OCI-LY7 (cell line): ENCODE data around the gene SLC41A1. TPM values are rescaled to one million over a fixed set of nuclear protein-coding genes. Genes with fewer than 3 reads are reported as not detected.

ENCODE experiments used
- BruUV-seq: library from RNA; stranded (reverse); fragments of 400-500 nt; replicated peaks from 2 replicates; lab custom pipeline; 2021; lab: Mats Ljungman, UMichigan
- CTCF ChIA-PET: fragments of 300-600 bp; sonication (Branson Sonifier 250); formaldehyde crosslinking; loops from one replicate; lab custom pipeline; 2022; ENCODE audit warnings: antibody characterized with exemption; ENCODE audit not compliant: unreplicated experiment; lab: Charles Lee
- POLR2A ChIA-PET: fragments of 300-600 bp; sonication (Branson Sonifier 250); formaldehyde crosslinking; loops from one replicate; lab custom pipeline; 2022; ENCODE audit warnings: antibody characterized with exemption; lab: Charles Lee
- DNase-seq: peaks from one replicate; pipeline ENCODE4 v3.0.0-alpha.2; 2015; ENCODE audit warnings: low spot score
- H2AFZ ChIP-seq: fragments of 200-600 bp; sonication (generic), shearing (Covaris generic); 2 replicates; pipeline ENCODE4 v1.6.1; 2014; ENCODE audit warnings: mild to moderate bottlenecking, antibody characterized with exemption, low read length, moderate library complexity
- H3K27ac ChIP-seq: fragments of 200-600 bp; sonication (generic); 2 replicates; pipeline ENCODE4 v1.5.1; 2014; ENCODE audit warnings: mixed run types, low read depth, mild to moderate bottlenecking, moderate library complexity, low read length, inconsistent platforms; ENCODE audit not compliant: poor library complexity, severe bottlenecking
- H3K36me3 ChIP-seq: fragments of 200-600 bp; sonication (generic); 2 replicates; pipeline ENCODE4 v1.6.1; 2014; ENCODE audit warnings: mild to moderate bottlenecking, antibody characterized with exemption, low read length, moderate library complexity, mixed read lengths; ENCODE audit not compliant: insufficient read depth
- H3K4me1 ChIP-seq: fragments of 200-600 bp; sonication (generic); 2 replicates; pipeline ENCODE4 v1.5.1; 2014; ENCODE audit warnings: mild to moderate bottlenecking, low read length; ENCODE audit not compliant: insufficient read depth, poor library complexity, severe bottlenecking
- H3K4me2 ChIP-seq: fragments of 200-600 bp; sonication (generic); 2 replicates; pipeline ENCODE4 v1.6.1; 2014; ENCODE audit warnings: mild to moderate bottlenecking, low read length
- H3K4me3 ChIP-seq: fragments of 200-600 bp; sonication (generic); 2 replicates; pipeline ENCODE4 v1.5.1; 2014; ENCODE audit warnings: mild to moderate bottlenecking, low read depth, low read length; ENCODE audit not compliant: poor library complexity, severe bottlenecking
- H3K79me2 ChIP-seq: fragments of 200-600 bp; sonication (generic); 2 replicates; pipeline ENCODE4 v1.6.1; 2016; ENCODE audit warnings: low read depth, mild to moderate bottlenecking, low read length, moderate library complexity, mixed read lengths; ENCODE audit not compliant: insufficient read depth
- H3K9me2 ChIP-seq: fragments of 200-600 bp; sonication (generic); 2 replicates; pipeline ENCODE4 v1.6.1; 2016; ENCODE audit warnings: mild to moderate bottlenecking, low read length, mixed read lengths; ENCODE audit not compliant: insufficient read depth
- H3K9me3 ChIP-seq: fragments of 200-600 bp; sonication (generic); 2 replicates; pipeline ENCODE4 v1.6.1; 2014; ENCODE audit warnings: mild to moderate bottlenecking, mixed run types, low read length, mixed read lengths
- H4K20me1 ChIP-seq: fragments of 200-600 bp; sonication (generic); 2 replicates; pipeline ENCODE4 v1.6.1; 2014; ENCODE audit warnings: mild to moderate bottlenecking, antibody characterized with exemption, low read length, moderate library complexity, mixed read lengths; ENCODE audit not compliant: insufficient read depth
- EZH2phosphoT487 ChIP-seq: fragments of 200-600 bp; sonication (generic); IDR thresholded peaks from 2 replicates; pipeline ENCODE4 v1.6.1; 2018; ENCODE audit warnings: low read depth, borderline replicate concordance, mild to moderate bottlenecking, mixed run types, antibody characterized with exemption, low read length, moderate library complexity, mixed read lengths
- intact Hi-C: fragments of 100-400 bp; cut with micrococcal nuclease; formaldehyde crosslinking; loops from one replicate; pipeline ENCODE4 v1.10.0; 2022; ENCODE audit not compliant: unreplicated experiment
- total RNA-seq, 2 experiments: library from RNA; depleted of rRNA in 1 of 2; stranded (reverse); fragments of >200 nt in 1 of 2; shearing (Covaris generic) in 1 of 2; gene quantifications; 2 replicates each; pipeline ENCODE4 v1.2.3, GENCODE V29; 2014 to 2022
- TF ChIP-seq, protein P1 (sequence below): fragments of 200-600 bp; sonication (generic); conservative IDR thresholded peaks from 2 replicates; pipeline ENCODE4 v1.5.1; 2014; ENCODE audit warnings: mild to moderate bottlenecking, antibody characterized with exemption, low read length, moderate library complexity, mixed read lengths

The SLC41A1 gene
- total RNA-seq, 2 experiments from 2014 or later = 3.2 to 8.2 TPM

DNA sequence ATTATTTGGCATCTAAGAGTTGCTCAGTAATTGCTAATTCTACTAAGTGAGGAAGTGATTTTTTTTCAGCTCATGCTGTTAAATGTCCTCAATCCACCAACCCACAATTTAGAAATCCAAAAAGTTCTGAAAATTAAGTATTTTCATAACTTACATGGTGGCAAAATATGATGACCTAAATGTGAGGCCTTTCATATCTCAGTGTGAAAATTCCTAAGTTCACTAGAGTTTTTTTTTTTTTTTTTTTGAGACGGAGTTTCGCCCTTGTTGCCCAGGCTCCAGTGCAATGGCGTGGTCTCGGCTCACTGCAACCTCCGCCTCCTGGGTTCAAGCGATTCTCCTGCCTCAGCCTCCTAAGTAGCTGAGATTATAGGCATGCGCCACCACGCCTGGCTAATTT, 68.6 kb downstream of the SLC41A1 start:
- H2AFZ ChIP-seq = no peak overlapping the region
- CTCF ChIA-PET = no interaction called here
- peaks cover 70% of the 10 kb centered on the region for H3K36me3 ChIP-seq
- peaks cover 63% of the 10 kb centered on the region for H4K20me1 ChIP-seq
- BruUV-seq = no TSS peak
- H3K4me2 ChIP-seq = peak overlapping the region; percentile 96
- H3K4me1 ChIP-seq = peaks cover 68% of the 10 kb centered on the region
- H3K27ac ChIP-seq = peak overlapping the region; percentile 71
- POLR2A ChIA-PET = interaction anchor here (0.9 kb wide), 1 partner anchor 311 kb away, joined by 5 read pairs; no protein-coding TSS in a partner anchor
- intact Hi-C loops = no loop called here
- no peaks in the 10 kb centered on the region for H3K9me3 ChIP-seq
- peak overlapping the region; percentile 65 for H3K4me3 ChIP-seq
- peaks cover 100% of the 10 kb centered on the region for H3K79me2 ChIP-seq
- no peaks in the 10 kb centered on the region for H3K9me2 ChIP-seq
- DNase-seq = no peak
- no peak for TF ChIP-seq EZH2phosphoT487
- TF ChIP-seq, protein P1, sequence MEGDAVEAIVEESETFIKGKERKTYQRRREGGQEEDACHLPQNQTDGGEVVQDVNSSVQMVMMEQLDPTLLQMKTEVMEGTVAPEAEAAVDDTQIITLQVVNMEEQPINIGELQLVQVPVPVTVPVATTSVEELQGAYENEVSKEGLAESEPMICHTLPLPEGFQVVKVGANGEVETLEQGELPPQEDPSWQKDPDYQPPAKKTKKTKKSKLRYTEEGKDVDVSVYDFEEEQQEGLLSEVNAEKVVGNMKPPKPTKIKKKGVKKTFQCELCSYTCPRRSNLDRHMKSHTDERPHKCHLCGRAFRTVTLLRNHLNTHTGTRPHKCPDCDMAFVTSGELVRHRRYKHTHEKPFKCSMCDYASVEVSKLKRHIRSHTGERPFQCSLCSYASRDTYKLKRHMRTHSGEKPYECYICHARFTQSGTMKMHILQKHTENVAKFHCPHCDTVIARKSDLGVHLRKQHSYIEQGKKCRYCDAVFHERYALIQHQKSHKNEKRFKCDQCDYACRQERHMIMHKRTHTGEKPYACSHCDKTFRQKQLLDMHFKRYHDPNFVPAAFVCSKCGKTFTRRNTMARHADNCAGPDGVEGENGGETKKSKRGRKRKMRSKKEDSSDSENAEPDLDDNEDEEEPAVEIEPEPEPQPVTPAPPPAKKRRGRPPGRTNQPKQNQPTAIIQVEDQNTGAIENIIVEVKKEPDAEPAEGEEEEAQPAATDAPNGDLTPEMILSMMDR = no peak

DNA sequence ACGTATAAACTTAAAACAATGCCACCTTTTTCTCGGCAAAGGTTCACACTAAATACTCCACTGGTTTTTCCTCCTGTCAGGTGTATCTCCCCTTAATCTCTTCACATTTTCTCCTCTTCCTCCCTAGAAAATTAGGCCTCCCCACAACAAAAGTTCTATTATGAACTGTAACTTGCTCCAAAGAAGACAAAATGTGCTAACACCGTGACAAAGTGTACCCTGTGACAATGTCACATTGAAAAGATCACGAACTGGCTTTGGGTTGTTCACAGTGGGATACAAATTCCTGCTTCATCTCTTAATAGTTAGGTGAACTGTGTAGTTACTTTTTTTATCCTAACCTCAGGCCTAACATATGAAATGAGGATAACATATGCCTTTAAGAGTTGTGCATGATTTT, 69.0 kb downstream of the SLC41A1 start:
- no peak overlapping the region for H2AFZ ChIP-seq
- H3K36me3 ChIP-seq = peaks cover 72% of the 10 kb centered on the region
- H3K9me3 ChIP-seq = no peaks in the 10 kb centered on the region
- no TSS peak for BruUV-seq
- POLR2A ChIA-PET = interaction anchor here (0.9 kb wide), 1 partner anchor 311 kb away, joined by 5 read pairs; no protein-coding TSS in a partner anchor
- H3K4me1 ChIP-seq = peaks cover 68% of the 10 kb centered on the region
- intact Hi-C loops = no loop called here
- H4K20me1 ChIP-seq = peaks cover 66% of the 10 kb centered on the region
- DNase-seq = no peak
- H3K4me2 ChIP-seq = peak overlapping the region; percentile 96
- TF ChIP-seq, protein P1 = no peak; the same call in 1 of the 2 replicates
- TF ChIP-seq EZH2phosphoT487 = no peak
- H3K4me3 ChIP-seq = peak overlapping the region; percentile 65
- CTCF ChIA-PET = no interaction called here
- peak overlapping the region; percentile 71 for H3K27ac ChIP-seq
- no peaks in the 10 kb centered on the region for H3K9me2 ChIP-seq
- peaks cover 100% of the 10 kb centered on the region for H3K79me2 ChIP-seq

DNA sequence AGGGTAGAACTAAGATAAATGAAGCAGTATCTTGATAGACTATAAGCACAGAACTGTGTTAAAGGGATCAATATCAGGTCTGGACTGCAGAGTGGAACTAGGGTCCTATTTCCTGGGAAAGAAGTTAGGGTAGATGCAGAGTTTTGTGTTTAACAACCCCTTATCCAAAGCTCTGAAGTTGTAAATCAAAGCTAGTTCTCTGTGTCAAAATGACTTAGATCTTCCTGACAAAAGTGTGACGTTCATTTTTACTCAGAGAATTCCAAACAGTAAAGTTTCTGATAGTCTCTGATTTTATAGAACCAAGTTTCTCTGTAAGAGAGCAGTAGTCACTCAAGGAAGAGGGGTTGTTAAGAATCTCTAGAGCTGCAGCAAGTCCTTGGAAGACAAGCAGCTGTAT, 71.3 kb downstream of the SLC41A1 start:
- H4K20me1 ChIP-seq = peaks cover 52% of the 10 kb centered on the region
- no peak overlapping the region for H2AFZ ChIP-seq
- POLR2A ChIA-PET = interaction anchor here (0.8 to 2.0 kb wide), 4 partner anchors 8 to 19 kb away, joined by 4 to 8 read pairs (median 6); no protein-coding TSS in a partner anchor
- H3K36me3 ChIP-seq = peaks cover 69% of the 10 kb centered on the region
- peaks cover 100% of the 10 kb centered on the region for H3K79me2 ChIP-seq
- peaks cover 53% of the 10 kb centered on the region for H3K4me1 ChIP-seq
- H3K9me3 ChIP-seq = no peaks in the 10 kb centered on the region
- H3K27ac ChIP-seq = peak overlapping the region; percentile 71
- DNase-seq = no peak
- H3K9me2 ChIP-seq = no peaks in the 10 kb centered on the region
- CTCF ChIA-PET = no interaction called here
- intact Hi-C loops = no loop called here
- no TSS peak for BruUV-seq
- peak overlapping the region; percentile 65 for H3K4me3 ChIP-seq
- H3K4me2 ChIP-seq = peak overlapping the region; percentile 96
- TF ChIP-seq, protein P1 = no peak
- no peak for TF ChIP-seq EZH2phosphoT487
